Calu3 (cell line): ENCODE results near the gene TACC3. TPM values are rescaled to one million over a fixed set of nuclear protein-coding genes. Genes with fewer than 3 reads are reported as not detected.

Source experiments
- BruUV-seq: library from RNA; stranded (reverse); fragments of 400-500 nt; replicated peaks from 2 replicates; lab custom pipeline; 2021; lab: Mats Ljungman, UMichigan
- CTCF ChIA-PET: fragments of 300-600 bp; sonication (Branson Sonifier 250); formaldehyde crosslinking; loops from one replicate; lab custom pipeline; 2022; ENCODE audit warnings: antibody characterized with exemption; lab: Charles Lee
- DNase-seq: peaks from one replicate; pipeline ENCODE4 v3.0.0; 2022
- H3K27ac Mint-ChIP-seq: one replicate; pipeline ENCODE4 v1.8.0; 2022; ENCODE audit warnings: mixed read lengths; ENCODE audit not compliant: unreplicated experiment
- H3K27me3 Mint-ChIP-seq: one replicate; pipeline ENCODE4 v1.8.0; 2022; ENCODE audit warnings: mixed read lengths; ENCODE audit not compliant: unreplicated experiment
- H3K36me3 Mint-ChIP-seq: one replicate; pipeline ENCODE4 v1.8.0; 2022; ENCODE audit warnings: mild to moderate bottlenecking, moderate library complexity, mixed read lengths; ENCODE audit not compliant: insufficient read depth, unreplicated experiment
- H3K4me1 Mint-ChIP-seq: one replicate; pipeline ENCODE4 v1.8.0; 2022; ENCODE audit warnings: mild to moderate bottlenecking, low read depth, mixed read lengths; ENCODE audit not compliant: unreplicated experiment
- H3K4me3 Mint-ChIP-seq: one replicate; pipeline ENCODE4 v1.8.0; 2022; ENCODE audit warnings: mild to moderate bottlenecking, low read depth, moderate library complexity, mixed read lengths; ENCODE audit not compliant: unreplicated experiment
- H3K9me3 Mint-ChIP-seq: one replicate; pipeline ENCODE4 v1.8.0; 2022; ENCODE audit warnings: low read depth, mixed read lengths; ENCODE audit not compliant: unreplicated experiment
- CTCF ChIP-seq: fragments of 200-600 bp; IDR thresholded peaks from one replicate; pipeline ENCODE4 v1.8.0; 2022; ENCODE audit warnings: antibody characterized with exemption; ENCODE audit not compliant: unreplicated experiment
- intact Hi-C: fragments of 100-400 bp; cut with micrococcal nuclease; formaldehyde crosslinking; loops from one replicate; pipeline ENCODE4 v1.10.0; 2022; ENCODE audit not compliant: unreplicated experiment
- total RNA-seq: library from RNA; stranded (reverse); gene quantifications from 2 replicates; pipeline ENCODE4 v1.2.3, GENCODE V29; 2022

TACC3 gene
- total RNA-seq, 1 experiment from 2014 or later = 95.9 TPM

- H3K4me1 Mint-ChIP-seq = peaks cover 14% of the 10 kb centered on the region
- peak overlapping the region; percentile 62 for H3K4me3 Mint-ChIP-seq
- no peaks in the 10 kb centered on the region for H3K9me3 Mint-ChIP-seq
- no peak for TF ChIP-seq CTCF
- DNase-seq = peak; percentile 75
- H3K27me3 Mint-ChIP-seq = no peaks in the 10 kb centered on the region
- no TSS peak for BruUV-seq
- peaks cover 10% of the 10 kb centered on the region for H3K36me3 Mint-ChIP-seq
- CTCF ChIA-PET = interaction anchor here (0.6 to 1.4 kb wide), 8 partner anchors 9 to 47 kb away, joined by 3 to 20 read pairs (median 6); partner anchors contain the start of genes TACC3 and TMEM129
- intact Hi-C loops = no loop called here
- no peak overlapping the region for H3K27ac Mint-ChIP-seq
Observed at GRCh38 chr4:1767770-1768366, 46.5 kb downstream of the TACC3 start.

GRCh38 chr4:1768367-1769034 lies 47.2 kb downstream of the TACC3 start:
- Mint-ChIP-seq H3K36me3 (peaks cover 10% of the 10 kb centered on the region), H3K4me3 (peak overlapping the region; percentile 62), H3K27me3 (no peaks in the 10 kb centered on the region), H3K4me1 (peaks cover 14% of the 10 kb centered on the region), H3K27ac (peak overlapping the region; percentile 46), H3K9me3 (no peaks in the 10 kb centered on the region)
- intact Hi-C loops = no loop called here
- CTCF ChIA-PET = interaction anchor here (0.6 to 1.4 kb wide), 6 partner anchors 8 to 35 kb away, joined by 3 to 20 read pairs (median 6); no protein-coding TSS in a partner anchor
- DNase-seq = peak; percentile 70
- no peak for TF ChIP-seq CTCF
- BruUV-seq = no TSS peak

- Mint-ChIP-seq H3K4me3 (no peak overlapping the region), H3K4me1 (peaks cover 14% of the 10 kb centered on the region), H3K9me3 (no peaks in the 10 kb centered on the region), H3K27ac (no peak overlapping the region), H3K27me3 (no peaks in the 10 kb centered on the region), H3K36me3 (peaks cover 10% of the 10 kb centered on the region)
- CTCF ChIA-PET = no interaction called here
- no peak for DNase-seq
- no TSS peak for BruUV-seq
- TF ChIP-seq CTCF = no peak
- intact Hi-C loops = no loop called here
Observed at GRCh38 chr4:1769692-1770091, 48.4 kb downstream of the TACC3 start.

- TF ChIP-seq CTCF = no peak
- CTCF ChIA-PET = no interaction called here
- intact Hi-C loops = no loop called here
- Mint-ChIP-seq H3K9me3 (no peaks in the 10 kb centered on the region), H3K27me3 (no peaks in the 10 kb centered on the region), H3K36me3 (peaks cover 10% of the 10 kb centered on the region), H3K4me3 (no peak overlapping the region), H3K27ac (no peak overlapping the region), H3K4me1 (peaks cover 14% of the 10 kb centered on the region)
- no peak for DNase-seq
- BruUV-seq = no TSS peak
Observed at GRCh38 chr4:1770245-1770644, 48.9 kb downstream of the TACC3 start.
